ENCODE data around the gene UTS2B.

Gene UTS2B

DNA sequence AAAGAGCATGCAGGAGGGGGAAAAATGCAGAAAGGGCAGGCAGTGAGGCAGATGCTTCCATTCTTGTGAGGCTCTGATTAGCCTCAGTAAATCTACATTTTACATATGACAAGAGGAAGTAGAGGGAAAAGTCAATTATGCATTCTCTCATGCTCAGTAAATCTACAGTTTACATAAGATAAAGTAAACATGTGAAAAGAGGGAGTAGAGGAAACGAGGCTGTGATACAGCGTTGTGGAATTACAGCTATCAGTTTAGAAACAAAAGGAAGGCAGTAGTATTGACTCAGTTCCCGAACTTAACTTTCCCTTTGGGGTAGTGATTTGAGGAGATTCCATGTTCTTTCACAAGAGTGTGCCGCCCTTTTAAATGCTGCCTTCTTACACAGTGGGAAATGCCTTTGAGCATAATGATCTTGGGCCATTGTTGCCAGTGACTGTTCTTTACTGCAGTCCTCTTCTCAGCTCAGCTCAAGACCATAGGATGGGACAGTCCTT is 92.0 kb downstream of the UTS2B start:
- no peak for DNase-seq (ENCODE audit: low read depth in 2 of 2)

DNA sequence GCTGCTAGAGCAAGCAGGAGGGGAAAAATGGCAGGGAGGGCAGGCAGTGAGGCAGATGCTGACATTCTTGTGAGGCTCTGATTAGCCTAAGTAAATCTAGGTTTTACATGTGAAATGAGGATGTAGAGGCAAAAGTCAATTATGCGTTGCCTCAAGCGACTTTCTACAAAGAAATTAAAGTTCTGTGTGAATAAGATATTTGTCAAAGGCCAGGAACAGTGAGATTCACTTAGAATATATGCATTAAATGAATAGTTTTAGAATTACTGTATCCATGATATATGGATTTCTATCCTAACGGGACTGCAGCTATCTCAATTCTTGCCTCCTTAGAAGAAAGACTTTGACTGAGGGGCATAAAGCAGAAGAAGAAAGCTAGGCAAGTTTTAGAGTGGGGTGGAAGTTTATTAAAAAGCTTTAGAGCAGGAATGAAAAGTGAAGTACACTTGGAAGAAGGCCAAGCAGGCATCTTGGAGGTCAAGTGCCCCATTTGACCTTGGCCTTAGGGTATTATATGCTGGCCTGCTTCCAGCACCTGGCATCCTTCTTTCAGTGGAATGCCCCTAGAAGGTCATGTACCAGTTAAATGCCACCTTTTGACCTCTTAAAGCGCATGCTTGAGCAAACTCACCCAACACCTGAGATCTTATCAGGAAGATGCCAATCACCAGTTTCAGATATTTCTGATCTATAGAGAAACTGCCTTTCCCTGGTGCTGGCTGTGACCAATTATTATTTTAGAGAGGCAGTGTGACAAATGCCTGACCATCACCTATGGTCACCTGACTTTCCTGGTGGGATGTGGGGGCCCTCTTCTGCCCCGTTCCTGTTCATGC is 93.1 kb downstream of the UTS2B start:
- DNase-seq (ENCODE audit: low read depth in 2 of 2): no peak

DNA sequence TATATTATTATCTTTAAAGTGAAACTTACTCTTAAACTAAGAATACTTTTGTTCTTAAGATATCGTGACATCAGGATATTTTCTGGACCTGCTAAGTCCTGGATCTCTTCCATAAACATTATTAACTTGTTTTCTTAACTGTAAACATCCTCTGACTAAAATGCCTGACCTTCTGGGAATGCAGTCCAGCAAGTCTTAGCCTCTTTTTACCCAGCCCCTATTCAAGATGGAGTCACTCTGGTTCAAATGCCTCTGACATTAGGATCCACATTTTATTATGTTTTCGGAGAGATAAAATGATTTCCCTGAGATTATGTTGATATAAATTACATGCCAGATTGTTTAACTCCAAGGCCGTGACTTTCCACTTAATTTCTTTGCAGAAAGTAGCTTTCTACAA is 93.7 kb downstream of the UTS2B start:
- no peak for DNase-seq (ENCODE audit: low read depth in 2 of 2)

DNA sequence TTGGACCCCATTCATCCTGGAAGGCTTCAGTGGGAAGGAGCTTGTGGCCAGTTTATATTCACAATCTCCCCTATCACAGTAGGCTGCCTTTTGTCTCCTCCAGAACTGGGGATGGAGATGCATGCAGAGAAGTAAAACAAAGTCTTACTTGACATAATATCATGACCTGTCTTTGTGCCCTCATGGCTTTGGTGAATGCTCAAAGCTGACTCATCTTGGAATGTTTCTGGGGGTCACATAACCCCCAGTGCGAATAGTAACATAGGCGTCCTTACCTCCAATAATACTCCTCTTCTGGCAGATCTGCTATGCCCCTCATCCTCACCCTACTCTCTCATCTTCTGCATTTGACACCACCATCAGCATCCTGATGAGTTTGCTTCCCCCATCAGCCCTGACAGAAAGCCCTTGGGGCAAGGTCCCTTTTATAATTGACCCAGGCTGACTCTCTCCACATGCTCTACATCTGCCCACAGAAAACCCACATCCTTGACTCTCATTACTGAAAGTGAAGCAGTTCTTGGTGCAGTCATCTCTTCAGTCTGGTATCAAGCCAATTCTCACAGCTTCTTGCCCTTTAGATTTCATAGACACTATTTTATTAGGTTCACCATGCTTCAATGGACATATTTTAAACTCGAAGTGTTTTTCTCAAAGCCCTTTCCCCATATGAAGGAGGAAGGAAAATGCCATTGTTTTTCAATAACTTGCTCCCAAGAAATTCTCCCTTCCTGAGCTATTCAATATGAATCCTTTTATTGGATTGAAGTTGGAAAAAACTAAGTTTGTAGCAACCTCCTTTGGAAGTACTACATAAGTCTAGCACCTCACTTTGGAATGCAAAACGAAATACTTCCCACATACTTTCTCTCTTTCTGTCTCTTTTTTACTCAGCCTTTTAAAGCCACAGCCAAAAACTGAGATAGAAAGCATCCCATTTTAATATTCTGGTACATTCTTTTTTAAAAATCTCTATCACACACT is 94.7 kb downstream of the UTS2B start:
- DNase-seq (ENCODE audit: low read depth in 2 of 2): no peak

DNA sequence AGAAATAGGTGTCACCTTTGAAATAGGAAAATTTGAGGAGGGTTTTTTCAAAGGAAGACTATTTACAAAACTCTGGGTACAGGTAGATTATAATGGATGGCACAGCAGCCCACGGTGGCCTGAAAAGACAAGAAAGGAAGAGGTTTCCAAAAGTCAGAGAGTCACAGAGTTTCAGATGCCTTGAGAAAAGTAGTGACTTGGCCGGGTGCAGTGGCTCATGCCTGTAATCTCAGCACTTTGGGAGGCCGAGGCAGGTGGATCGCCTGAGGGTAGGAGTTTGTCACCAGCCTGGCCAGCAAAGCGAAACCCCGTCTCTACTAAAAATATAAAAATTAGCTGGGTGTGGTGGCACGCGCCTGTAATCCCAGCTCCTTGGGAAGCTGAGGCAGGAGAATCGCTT is 96.1 kb downstream of the UTS2B start:
- DNase-seq (ENCODE audit: low read depth in 2 of 2): no peak

DNA sequence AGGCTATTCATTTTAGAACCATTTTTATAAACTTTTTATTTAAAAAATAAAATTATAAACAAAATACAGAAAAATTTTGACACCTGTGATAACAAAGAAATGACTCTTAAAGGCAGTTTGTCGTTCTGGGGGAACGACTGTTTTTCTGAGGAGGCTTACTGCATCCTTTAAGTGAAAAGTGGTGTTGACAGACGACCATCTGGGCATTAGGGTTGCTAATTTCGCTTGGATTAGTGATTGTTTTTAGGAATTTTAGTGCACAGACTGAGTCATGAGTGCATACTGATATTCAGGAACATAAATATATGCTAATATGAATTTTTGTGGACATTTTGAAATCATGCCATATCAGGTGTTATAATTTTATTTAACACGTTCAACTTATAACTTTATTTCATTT is 102.8 kb downstream of the UTS2B start:
- no peak for DNase-seq (ENCODE audit: low read depth in 2 of 2)

DNA sequence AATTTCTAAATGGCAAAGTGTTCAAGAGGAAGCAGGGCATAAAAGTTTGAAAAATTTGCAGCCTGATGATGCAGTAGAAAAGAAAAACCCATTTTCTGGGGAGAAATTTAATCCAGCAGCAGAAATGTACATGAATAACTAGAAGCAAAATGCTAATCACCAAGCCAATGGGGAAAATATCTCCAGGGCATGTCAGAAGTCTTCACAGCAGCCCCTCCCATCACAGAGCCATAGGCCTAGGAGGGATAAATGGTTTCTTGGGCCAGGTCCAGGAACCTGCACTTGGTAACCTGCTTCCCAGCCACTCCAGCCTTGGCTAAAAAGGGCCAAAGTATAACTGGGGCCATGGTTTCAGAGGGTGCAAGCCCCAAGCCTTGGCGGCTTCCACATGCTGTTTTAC is 108.7 kb downstream of the UTS2B start:
- no peak for DNase-seq (ENCODE audit: low read depth in 2 of 2)

DNA sequence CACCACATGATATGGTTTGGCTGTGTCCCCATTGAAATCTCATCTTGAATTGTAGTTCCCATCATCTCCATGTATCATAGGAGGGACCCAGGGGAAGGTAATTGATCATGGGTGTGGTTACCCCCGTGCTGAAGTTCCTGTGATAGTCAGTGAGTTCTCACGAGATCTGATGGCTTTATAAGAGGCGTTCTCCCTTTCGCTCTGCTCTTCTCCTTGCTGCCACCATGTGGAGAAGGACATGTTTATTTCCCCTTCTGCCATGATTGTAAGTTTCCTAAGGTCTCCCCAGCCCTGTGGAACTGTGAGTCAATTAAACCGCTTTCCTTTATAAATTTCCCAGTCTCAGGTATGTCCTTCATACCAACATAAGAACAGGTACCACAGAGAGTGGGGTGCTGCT is 109.4 kb downstream of the UTS2B start:
- no peak for DNase-seq (ENCODE audit: low read depth in 2 of 2)

DNA sequence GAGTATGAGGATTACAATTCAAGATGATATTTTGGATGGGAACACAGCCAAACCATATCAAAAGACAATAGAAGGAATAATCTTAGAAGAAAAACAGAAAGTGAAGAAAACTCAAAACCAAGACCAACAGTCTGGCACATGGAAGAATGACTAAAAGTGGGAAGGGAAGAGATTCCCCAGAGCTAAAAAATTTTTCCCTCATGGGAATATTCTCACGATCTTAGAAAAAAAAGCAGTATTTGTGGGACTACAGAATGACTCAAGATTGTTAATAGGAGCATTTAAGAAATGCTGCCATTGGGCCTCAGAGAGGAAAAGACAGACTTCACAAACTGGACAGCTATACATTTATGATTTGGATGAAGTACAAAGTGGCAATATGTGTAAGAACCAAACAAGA is 113.0 kb downstream of the UTS2B start:
- DNase-seq (ENCODE audit: low read depth in 2 of 2): no peak

Data from stimulated activated CD4-positive, alpha-beta T cell treated with anti-CD3 and anti-CD28 coated beads, Interleukin-4, amount 100 ng/mL, for 48 hours (primary cell).